Prostate gland (tissue), 2 donors: ENCODE results near the gene PARP8.

Experiments
- POLR2A ChIP-seq: fragments of 450-650 bp; IDR thresholded peaks from one replicate; pipeline ENCODE4 v1.6.1; 2016; ENCODE audit warnings: antibody characterized with exemption, mild to moderate bottlenecking
- POLR2AphosphoS5 ChIP-seq: sonication (generic); formaldehyde crosslinking; IDR thresholded peaks from one replicate; pipeline ENCODE4 v1.6.1; 2017; ENCODE audit warnings: antibody characterized with exemption
- TF ChIP-seq, protein P1 (sequence below), 4 experiments: fragments of 200-600 bp in 2 of 4; fragments of 450-650 bp in 2 of 4; sonication (generic) in 2 of 4; IDR thresholded peaks; 1 replicate in 3 of 4; 2 replicates in 1 of 4; pipeline ENCODE4 v1.5.1; 2016 to 2019; ENCODE audit warnings: antibody characterized with exemption in 4 of 4, mild to moderate bottlenecking in 2 of 4, moderate library complexity in 2 of 4

DNA sequence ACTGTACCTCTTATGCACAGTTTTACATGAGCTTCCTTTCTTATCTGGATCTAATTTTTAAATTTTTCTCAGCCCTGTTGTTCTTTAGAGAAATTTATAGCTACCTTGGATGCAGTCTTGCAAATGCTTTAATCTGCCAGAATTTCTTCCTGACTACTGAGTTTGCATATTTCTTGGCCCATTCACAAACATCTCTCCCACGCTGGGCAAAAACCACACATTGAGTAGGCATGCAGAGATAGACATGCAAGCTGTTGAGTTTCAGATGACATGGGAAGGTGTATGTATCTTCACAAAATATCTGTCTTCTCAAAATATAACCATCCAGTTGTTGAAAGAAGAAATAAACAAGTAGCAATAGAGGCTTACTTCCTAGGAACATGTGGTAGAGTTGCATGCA, 101.2 kb downstream of the PARP8 start:
- TF ChIP-seq, protein P1, sequence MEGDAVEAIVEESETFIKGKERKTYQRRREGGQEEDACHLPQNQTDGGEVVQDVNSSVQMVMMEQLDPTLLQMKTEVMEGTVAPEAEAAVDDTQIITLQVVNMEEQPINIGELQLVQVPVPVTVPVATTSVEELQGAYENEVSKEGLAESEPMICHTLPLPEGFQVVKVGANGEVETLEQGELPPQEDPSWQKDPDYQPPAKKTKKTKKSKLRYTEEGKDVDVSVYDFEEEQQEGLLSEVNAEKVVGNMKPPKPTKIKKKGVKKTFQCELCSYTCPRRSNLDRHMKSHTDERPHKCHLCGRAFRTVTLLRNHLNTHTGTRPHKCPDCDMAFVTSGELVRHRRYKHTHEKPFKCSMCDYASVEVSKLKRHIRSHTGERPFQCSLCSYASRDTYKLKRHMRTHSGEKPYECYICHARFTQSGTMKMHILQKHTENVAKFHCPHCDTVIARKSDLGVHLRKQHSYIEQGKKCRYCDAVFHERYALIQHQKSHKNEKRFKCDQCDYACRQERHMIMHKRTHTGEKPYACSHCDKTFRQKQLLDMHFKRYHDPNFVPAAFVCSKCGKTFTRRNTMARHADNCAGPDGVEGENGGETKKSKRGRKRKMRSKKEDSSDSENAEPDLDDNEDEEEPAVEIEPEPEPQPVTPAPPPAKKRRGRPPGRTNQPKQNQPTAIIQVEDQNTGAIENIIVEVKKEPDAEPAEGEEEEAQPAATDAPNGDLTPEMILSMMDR (IDR thresholded peaks at IDR 0.05): no peak
- TF ChIP-seq POLR2A (no peak), POLR2AphosphoS5 (no peak)
